K562 (cell line): Measurements from ENCODE around the gene LRMDA. TPM values are rescaled to one million over a fixed set of nuclear protein-coding genes. Genes with fewer than 3 reads are reported as not detected.

Experiments
- ATAC-seq: fragments of 200-7000 bp; cut with Tn5 transposase; 3 replicates; pipeline ENCODE4 v1.9.1; 2020; ENCODE audit warnings: moderate library complexity
- BruUV-seq: library from RNA; stranded (reverse); fragments of 400-500 nt; replicated peaks from 2 replicates; lab custom pipeline; 2021; lab: Mats Ljungman, UMichigan
- CTCF ChIA-PET: fragments of 300-600 bp; formaldehyde crosslinking; extraction: SDS; loops from one replicate; lab custom pipeline; 2021; ENCODE audit warnings: low intra/inter-chr PET ratio; lab: Yijun Ruan, JAX
- POLR2A ChIA-PET: fragments of 300-600, 350-650 bp; sonication (Branson Sonifier 250); formaldehyde crosslinking; extraction: SDS; loops from one replicate; lab custom pipeline; 2021; ENCODE audit warnings: antibody characterized with exemption, inconsistent platforms; lab: Yijun Ruan, JAX
- DNase-seq, 4 experiments: peaks; one replicate each; pipeline versions ENCODE4 v3.0.0 to v3.0.0-alpha.2; 2011 to 2018; ENCODE audit warnings: low spot score in 3 of 4, mixed read lengths in 3 of 4; ENCODE audit errors: extremely low read depth in 1 of 4
- FAIRE-seq: peaks from 2 replicates; lab custom pipeline; 2011; peaks lifted over from hg19 to GRCh38; lab: Jason Lieb, UNC
- H2AFZ ChIP-seq: 2 replicates; pipeline ENCODE4 v1.6.0; 2011; ENCODE audit warnings: low read depth, low read length, control low read depth, inconsistent platforms
- H3K27ac ChIP-seq: fragments of 200-600 bp; 3 replicates; pipeline ENCODE4 v1.8.0; 2011; ENCODE audit warnings: low read depth, mild to moderate bottlenecking, control low read depth, inconsistent platforms, low read length, moderate library complexity, mixed read lengths; ENCODE audit errors: extremely low read depth
- H3K27me3 ChIP-seq, 2 experiments: fragments of 300-600 bp in 1 of 2; 2 replicates in 1 of 2; 3 replicates in 1 of 2; pipeline versions ENCODE4 v1.6.0 to v1.8.0; 2011; ENCODE audit warnings: inconsistent platforms in 2 of 2, low read length in 2 of 2, mild to moderate bottlenecking in 1 of 2, mixed read lengths in 1 of 2, moderate library complexity in 1 of 2; ENCODE audit not compliant: control insufficient read depth in 2 of 2, insufficient read depth in 2 of 2
- H3K36me3 ChIP-seq: fragments of 300-600 bp; 3 replicates; pipeline ENCODE4 v1.8.0; 2011; ENCODE audit warnings: mild to moderate bottlenecking, low read length, inconsistent platforms; ENCODE audit not compliant: control insufficient read depth, insufficient read depth
- H3K4me1 ChIP-seq, 2 experiments: fragments of 200-600 bp in 1 of 2; replicated peaks in 1 of 2; 2 replicates in 1 of 2; 3 replicates in 1 of 2; pipeline versions ENCODE4 v1.5.1 to v1.8.0; 2011; ENCODE audit warnings: inconsistent platforms in 2 of 2, low read length in 2 of 2, mild to moderate bottlenecking in 1 of 2, mixed read lengths in 1 of 2, moderate library complexity in 1 of 2; ENCODE audit not compliant: control insufficient read depth in 2 of 2, insufficient read depth in 2 of 2
- H3K4me2 ChIP-seq: 2 replicates; pipeline ENCODE4 v1.6.1; 2011; ENCODE audit warnings: low read length, control low read depth, inconsistent platforms, mixed read lengths; ENCODE audit not compliant: insufficient read depth
- H3K4me3 ChIP-seq: fragments of 200-600 bp; sonication (generic), shearing (Covaris generic); 2 replicates; pipeline ENCODE4 v1.5.1; 2016; ENCODE audit warnings: control low read depth, inconsistent platforms
- H3K79me2 ChIP-seq: fragments of 200-600 bp; 3 replicates; pipeline ENCODE4 v1.8.0; 2011; ENCODE audit warnings: low read length, inconsistent platforms; ENCODE audit not compliant: control insufficient read depth, insufficient read depth
- H3K9ac ChIP-seq, 2 experiments: 2 replicates each; pipeline versions ENCODE4 v1.6.0 to v1.6.1; 2011; ENCODE audit warnings: low read depth in 2 of 2, low read length in 2 of 2, control low read depth in 1 of 2, inconsistent platforms in 1 of 2, mild to moderate bottlenecking in 1 of 2, mixed read lengths in 1 of 2; ENCODE audit not compliant: insufficient read depth in 1 of 2
- H3K9me1 ChIP-seq: one replicate; pipeline ENCODE4 v1.6.0; 2011; ENCODE audit warnings: inconsistent platforms, mild to moderate bottlenecking, low read length, moderate library complexity; ENCODE audit not compliant: control insufficient read depth, insufficient read depth
- H3K9me3 ChIP-seq: replicated peaks from 2 replicates; pipeline ENCODE4 v1.5.1; 2011; ENCODE audit warnings: low read depth, low read length, inconsistent platforms; ENCODE audit not compliant: control insufficient read depth, insufficient read depth
- H4K20me1 ChIP-seq: replicated peaks from 2 replicates; pipeline ENCODE4 v1.6.1; 2011; ENCODE audit warnings: low read length, inconsistent platforms, mixed read lengths; ENCODE audit not compliant: control insufficient read depth, insufficient read depth
- BHLHE40 ChIP-seq: IDR thresholded peaks from 2 replicates; pipeline ENCODE4 v1.6.1; 2011; ENCODE audit warnings: low read length, improper control_type of control experiment
- COPS2 ChIP-seq: fragments of 450-650 bp; conservative IDR thresholded peaks from 2 replicates; pipeline ENCODE4 v1.6.1; 2016; ENCODE audit warnings: mild to moderate bottlenecking, moderate library complexity
- CTCF ChIP-seq, 3 experiments: IDR thresholded peaks in 2 of 3; conservative IDR thresholded peaks in 1 of 3; 2 replicates each; pipeline ENCODE4 v1.5.1; 2011 to 2012; ENCODE audit warnings: low read length in 3 of 3, mild to moderate bottlenecking in 3 of 3, control low read depth in 2 of 3, improper control_type of control experiment in 1 of 3, inconsistent platforms in 1 of 3, low read depth in 1 of 3, mixed read lengths in 1 of 3, moderate library complexity in 1 of 3; ENCODE audit not compliant: insufficient read depth in 2 of 3
- EWSR1 ChIP-seq: fragments of 450-650 bp; IDR thresholded peaks from 2 replicates; pipeline ENCODE4 v1.6.1; 2018; ENCODE audit warnings: borderline replicate concordance, mild to moderate bottlenecking, low read depth, moderate library complexity; ENCODE audit not compliant: partially characterized antibody
- FOS ChIP-seq: IDR thresholded peaks from 3 replicates; pipeline ENCODE4 v1.6.1; 2011; ENCODE audit not compliant: insufficient read length; ENCODE audit errors: extremely low read depth
- HMGN3 ChIP-seq: IDR thresholded peaks from 2 replicates; pipeline ENCODE4 v1.6.1; 2011; ENCODE audit warnings: borderline replicate concordance, low read depth, mild to moderate bottlenecking, mixed read lengths, low read length; ENCODE audit not compliant: insufficient read length; ENCODE audit errors: extremely low read depth
- MEF2A ChIP-seq: IDR thresholded peaks from 2 replicates; pipeline ENCODE4 v1.6.1; 2011; ENCODE audit warnings: low read depth, mild to moderate bottlenecking, low read length, moderate library complexity; ENCODE audit not compliant: control insufficient read depth
- ZBTB12 ChIP-seq: fragments of 250-450 bp; sonication (Bioruptor Pico); IDR thresholded peaks from 2 replicates; pipeline ENCODE4 v1.4.0; 2020
- ZNF384 ChIP-seq: IDR thresholded peaks from 2 replicates; pipeline ENCODE4 v1.6.1; 2012; ENCODE audit warnings: low read depth, low read length, improper control_type of control experiment
- ZNF445 ChIP-seq: fragments of 250-450 bp; sonication (Bioruptor Pico); IDR thresholded peaks from 2 replicates; pipeline ENCODE4 v1.4.0; 2020; ENCODE audit warnings: low read depth, mild to moderate bottlenecking, moderate library complexity
- ZNF696 ChIP-seq: fragments of 250-450 bp; sonication (Bioruptor Pico); conservative IDR thresholded peaks from 2 replicates; pipeline ENCODE4 v1.4.0; 2020; ENCODE audit warnings: mild to moderate bottlenecking, moderate library complexity
- in situ Hi-C: fragments of 300-500 bp; cut with MboI; formaldehyde crosslinking; loops from 4 replicates; pipeline ENCODE4 v1.15.0; 2018; ENCODE audit warnings: inconsistent platforms, mixed read lengths
- intact Hi-C: fragments of 100-400 bp; cut with micrococcal nuclease; formaldehyde crosslinking; loops from 2 replicates; pipeline ENCODE4 v1.14.2; 2022
- polyA plus RNA-seq, 8 experiments: library from polyadenylated mRNA; depleted of rRNA in 4 of 8; stranded (reverse) in 5 of 8; unstranded in 3 of 8; fragments of >200 nt; fragmentation: Nextera tagmentation in 2 of 8; fragmentation: Illumina TruSeq in 1 of 8; extraction: Ambion mirVana in 2 of 8; extraction: Trizol in 1 of 8; gene quantifications; 2 replicates each; pipeline versions ENCODE4 v1.2.1 to v1.2.3, GENCODE V29; 2011 to 2014; ENCODE audit warnings: inconsistent platforms in 1 of 8, missing spikeins in 1 of 8
- total RNA-seq, 7 experiments: library from RNA; depleted of rRNA in 6 of 7; stranded (reverse); fragments of >200 nt in 6 of 7; fragmentation: Illumina TruSeq in 2 of 7; extraction: Trizol in 2 of 7; gene quantifications; 2 replicates each; pipeline versions ENCODE4 v1.2.1 to v1.2.3, GENCODE V29; 2011 to 2021; ENCODE audit warnings: low replicate concordance in 1 of 7

The LRMDA gene
- total and polyA plus RNA-seq, 9 of the 15 experiments (the other 6 are each of a cell fraction or from before 2014, with no cell fraction given), result 0.25 TPM; not detected in 8

- TF ChIP-seq CTCF (IDR thresholded peaks at IDR 0.05 in 2 of 3, conservative IDR thresholded peaks at IDR 0.05 in 1 of 3; ENCODE audit: insufficient read depth in 2 of 3, low read depth in 1 of 3, low read length in 3 of 3) (peak in 2 of 3 experiments; percentile 10 to 31; a peak in 2 of 6 replicates), FOS (no peak), EWSR1 (no peak), ZBTB12 (CRISPR knock-in tag) (no peak)
Observed at GRCh38 chr10:75717126-75717916, 285.9 kb downstream of the LRMDA start (continued).

- FAIRE-seq, result no peak
- no peaks in the 10 kb centered on the region for H3K9me3 ChIP-seq
- POLR2A ChIA-PET, result interaction anchor here (0.6 kb wide), 1 partner anchor 54 kb away, joined by 3 read pairs; no protein-coding TSS in a partner anchor
- H3K4me3 ChIP-seq, result no peak overlapping the region
- in situ Hi-C loops, result no loop called here
- DNase-seq, result no peak
- H3K9ac ChIP-seq, result no peak overlapping the region
- H3K4me1 ChIP-seq, result no peaks in the 10 kb centered on the region
- CTCF ChIA-PET, result no interaction called here
- H3K36me3 ChIP-seq, result no peaks in the 10 kb centered on the region
- no peaks in the 10 kb centered on the region; a peak in 1 of 5 replicates for H3K27me3 ChIP-seq
- H3K4me2 ChIP-seq, result no peak overlapping the region
- ATAC-seq, result no peak
- no peaks in the 10 kb centered on the region for H3K9me1 ChIP-seq
- no TSS peak for BruUV-seq
- no peaks in the 10 kb centered on the region for H4K20me1 ChIP-seq
- TF ChIP-seq ZNF445 (CRISPR knock-in tag) (no peak), HMGN3 (no peak), MEF2A (no peak), BHLHE40 (no peak), COPS2 (no peak), ZNF696 (CRISPR knock-in tag) (no peak), ZNF384 (no peak)
- TF ChIP-seq, all 486 proteins: peak for 0
- Histone ChIP-seq H2AFZ (no peak overlapping the region), H3K79me2 (no peaks in the 10 kb centered on the region), H3K27ac (no peak overlapping the region)
- intact Hi-C loops, result no loop called here
Observed at GRCh38 chr10:75718991-75719390, 287.6 kb downstream of the LRMDA start.
